OCI-LY1 (cell line): ENCODE measurements around the gene ABCA4.

Experiments used
- EZH2 ChIP-seq: fragments of 200-600 bp; sonication (generic), shearing (Covaris generic); IDR thresholded peaks from 2 replicates; pipeline ENCODE4 v1.8.0; 2017; ENCODE audit warnings: borderline replicate concordance, mixed run types, mild to moderate bottlenecking, antibody characterized with exemption, low read length, moderate library complexity, mixed read lengths
- TF ChIP-seq, protein P1 (sequence below): fragments of 200-600 bp; sonication (generic), shearing (Covaris generic); IDR thresholded peaks from 2 replicates; pipeline ENCODE4 v1.5.1; 2017; ENCODE audit warnings: mild to moderate bottlenecking, antibody characterized with exemption, low read length, moderate library complexity, mixed read lengths

DNA sequence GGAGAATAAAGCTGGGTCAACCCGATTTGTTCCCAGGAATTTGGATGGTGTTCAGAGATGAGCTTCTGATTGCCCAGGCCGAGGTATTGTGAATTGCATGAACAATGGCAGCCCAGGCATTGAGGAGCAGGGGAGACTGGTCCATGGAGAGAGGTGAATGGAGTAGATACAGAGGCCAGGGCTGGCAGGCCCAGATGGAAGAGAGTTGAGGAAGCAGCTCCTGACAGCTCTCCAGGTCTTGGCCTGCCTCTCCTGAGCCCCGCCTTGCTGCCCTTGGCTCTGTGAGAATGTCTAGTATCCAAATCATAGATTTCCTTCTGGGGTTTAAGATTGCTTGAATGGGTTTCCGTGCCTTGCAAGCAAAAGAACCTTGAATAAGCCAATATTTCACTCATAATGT lies 11.5 kb downstream of the ABCA4 start:
- TF ChIP-seq, protein P1, sequence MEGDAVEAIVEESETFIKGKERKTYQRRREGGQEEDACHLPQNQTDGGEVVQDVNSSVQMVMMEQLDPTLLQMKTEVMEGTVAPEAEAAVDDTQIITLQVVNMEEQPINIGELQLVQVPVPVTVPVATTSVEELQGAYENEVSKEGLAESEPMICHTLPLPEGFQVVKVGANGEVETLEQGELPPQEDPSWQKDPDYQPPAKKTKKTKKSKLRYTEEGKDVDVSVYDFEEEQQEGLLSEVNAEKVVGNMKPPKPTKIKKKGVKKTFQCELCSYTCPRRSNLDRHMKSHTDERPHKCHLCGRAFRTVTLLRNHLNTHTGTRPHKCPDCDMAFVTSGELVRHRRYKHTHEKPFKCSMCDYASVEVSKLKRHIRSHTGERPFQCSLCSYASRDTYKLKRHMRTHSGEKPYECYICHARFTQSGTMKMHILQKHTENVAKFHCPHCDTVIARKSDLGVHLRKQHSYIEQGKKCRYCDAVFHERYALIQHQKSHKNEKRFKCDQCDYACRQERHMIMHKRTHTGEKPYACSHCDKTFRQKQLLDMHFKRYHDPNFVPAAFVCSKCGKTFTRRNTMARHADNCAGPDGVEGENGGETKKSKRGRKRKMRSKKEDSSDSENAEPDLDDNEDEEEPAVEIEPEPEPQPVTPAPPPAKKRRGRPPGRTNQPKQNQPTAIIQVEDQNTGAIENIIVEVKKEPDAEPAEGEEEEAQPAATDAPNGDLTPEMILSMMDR, result no peak
- no peak for TF ChIP-seq EZH2
